Measurements from ENCODE around the gene PCSK1N.

PCSK1N gene

DNA sequence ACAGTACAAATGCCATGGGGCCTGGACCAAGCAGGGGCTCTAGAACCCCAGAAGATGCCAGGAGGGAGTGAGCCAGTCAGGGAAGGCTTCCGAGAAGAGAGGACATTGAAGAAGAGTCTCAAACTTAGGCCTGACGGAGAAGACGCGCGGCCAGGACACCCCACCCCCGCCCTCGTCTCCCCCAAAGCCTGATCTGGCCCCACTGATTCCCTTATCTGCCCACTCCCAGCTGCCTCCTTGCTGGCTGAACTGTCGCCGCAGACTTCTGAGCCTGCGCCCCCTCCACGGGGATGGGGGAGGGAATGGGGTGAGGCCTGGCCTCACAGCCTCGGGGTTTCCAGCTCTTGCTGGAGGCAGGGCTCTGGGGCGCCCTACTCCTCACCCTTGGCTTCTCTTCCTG is 52.6 kb downstream of the PCSK1N start:
- no peak for DNase-seq (ENCODE audit: low spot score)
- no peak for TF ChIP-seq CTCF (IDR thresholded peaks at IDR 0.05)
- Histone ChIP-seq H3K4me3 (no peak overlapping the region), H3K27ac (no peak overlapping the region)

DNA sequence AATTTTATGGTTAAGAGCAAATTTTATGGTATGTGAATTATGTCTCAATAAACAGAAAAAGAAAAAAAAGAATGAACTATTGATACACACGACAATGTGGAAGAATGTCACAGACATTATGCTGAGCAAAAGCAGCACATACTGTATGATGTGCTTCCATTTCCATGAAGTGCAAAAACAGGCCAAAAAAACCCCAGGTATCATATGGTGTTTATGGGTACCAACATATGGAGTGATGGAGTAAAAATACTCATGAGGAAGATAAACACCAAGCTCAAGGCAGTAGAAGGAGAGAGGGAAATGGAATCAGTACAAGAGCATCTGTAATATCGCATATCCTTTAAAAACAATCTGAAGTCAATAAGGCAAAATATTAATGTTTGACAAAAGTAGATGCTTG is 53.2 kb downstream of the PCSK1N start:
- DNase-seq (ENCODE audit: low spot score): no peak
- no peak for TF ChIP-seq CTCF (IDR thresholded peaks at IDR 0.05)
- H3K27ac ChIP-seq: no peak overlapping the region
- H3K4me3 ChIP-seq: no peak overlapping the region

DNA sequence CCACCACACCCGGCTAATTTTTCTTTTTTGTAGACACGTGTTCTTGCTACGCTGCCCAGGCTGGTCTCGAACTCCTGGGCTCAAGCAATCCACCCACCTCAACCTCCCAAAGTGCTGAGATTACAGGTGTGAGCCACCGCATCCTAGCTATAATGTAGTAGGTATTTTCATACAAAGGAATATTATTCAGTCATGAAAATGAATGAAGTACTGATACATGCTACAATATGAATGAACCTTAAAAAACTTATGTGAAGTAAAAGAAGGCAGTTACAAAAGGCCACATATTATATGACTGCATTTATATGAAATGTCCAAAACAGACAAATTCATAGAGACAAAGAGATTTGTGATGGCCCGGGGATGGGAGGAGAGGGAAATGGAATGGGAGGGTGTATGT is 53.7 kb downstream of the PCSK1N start:
- Histone ChIP-seq H3K4me3 (no peak overlapping the region), H3K27ac (no peak overlapping the region)
- no peak for TF ChIP-seq CTCF (IDR thresholded peaks at IDR 0.05)
- no peak for DNase-seq (ENCODE audit: low spot score)

All from coronary artery (tissue), 2 donors.